Muscle layer of colon (tissue), 2 donors: Measurements from ENCODE around the gene MYO1D.

Source experiments
- H3K27ac ChIP-seq: one replicate; pipeline ENCODE4 v1.7.0; 2013; ENCODE audit warnings: low read depth, mild to moderate bottlenecking, low read length, moderate library complexity
- H3K27me3 ChIP-seq, 2 donors: one replicate each; pipeline ENCODE4 v1.7.0; 2013; ENCODE audit warnings: low read length in 2 of 2, mild to moderate bottlenecking in 2 of 2; ENCODE audit not compliant: insufficient read depth in 2 of 2, control insufficient read depth in 1 of 2
- H3K36me3 ChIP-seq: one replicate; pipeline ENCODE4 v1.7.0; 2013; ENCODE audit warnings: mild to moderate bottlenecking, low read length; ENCODE audit not compliant: insufficient read depth
- H3K4me1 ChIP-seq: one replicate; pipeline ENCODE4 v1.7.0; 2013; ENCODE audit warnings: mild to moderate bottlenecking, low read length; ENCODE audit not compliant: insufficient read depth
- H3K4me3 ChIP-seq, 2 donors: one replicate each; pipeline ENCODE4 v1.7.0; 2013; ENCODE audit warnings: low read length in 2 of 2, low read depth in 1 of 2, mild to moderate bottlenecking in 1 of 2, moderate library complexity in 1 of 2
- H3K9ac ChIP-seq: one replicate; pipeline ENCODE4 v1.7.0; 2013; ENCODE audit warnings: low read length
- H3K9me3 ChIP-seq: one replicate; pipeline ENCODE4 v1.7.0; 2013; ENCODE audit warnings: mild to moderate bottlenecking, low read length
- donor health status: abdominal sarcoma.
- donor health status: Adenocarcinoma of cecum.

MYO1D gene

GRCh38 chr17:32769846-32770245 lies 107.1 kb downstream of the MYO1D start:
- Histone ChIP-seq H3K27ac (no peak overlapping the region), H3K9ac (no peak overlapping the region), H3K27me3 (no peaks in the 10 kb centered on the region), H3K9me3 (no peaks in the 10 kb centered on the region), H3K4me3 (no peak overlapping the region), H3K36me3 (no peaks in the 10 kb centered on the region), H3K4me1 (no peaks in the 10 kb centered on the region)

GRCh38 chr17:32763855-32764439 lies 113.0 kb downstream of the MYO1D start:
- H3K27ac ChIP-seq, result no peak overlapping the region
- H3K36me3 ChIP-seq, result no peaks in the 10 kb centered on the region

GRCh38 chr17:32759476-32759875 lies 117.4 kb downstream of the MYO1D start:
- Histone ChIP-seq H3K36me3 (no peaks in the 10 kb centered on the region), H3K9ac (no peak overlapping the region), H3K27me3 (no peaks in the 10 kb centered on the region), H3K9me3 (no peaks in the 10 kb centered on the region), H3K4me3 (no peak overlapping the region), H3K27ac (no peak overlapping the region), H3K4me1 (no peaks in the 10 kb centered on the region)

More at GRCh38 chr17:32763855-32764439, 113.0 kb downstream of the MYO1D start:
- no peak overlapping the region for H3K4me3 ChIP-seq
- no peaks in the 10 kb centered on the region for H3K27me3 ChIP-seq
- no peak overlapping the region for H3K9ac ChIP-seq
- H3K9me3 ChIP-seq, result no peaks in the 10 kb centered on the region
- no peaks in the 10 kb centered on the region for H3K4me1 ChIP-seq

GRCh38 chr17:32757963-32758362 lies 119.0 kb downstream of the MYO1D start:
- Histone ChIP-seq H3K4me1 (no peaks in the 10 kb centered on the region), H3K9ac (no peak overlapping the region), H3K27me3 (no peaks in the 10 kb centered on the region), H3K9me3 (no peaks in the 10 kb centered on the region), H3K4me3 (no peak overlapping the region), H3K36me3 (no peaks in the 10 kb centered on the region), H3K27ac (no peak overlapping the region)

GRCh38 chr17:32756696-32757095 lies 120.2 kb downstream of the MYO1D start:
- no peaks in the 10 kb centered on the region for H3K36me3 ChIP-seq
- no peaks in the 10 kb centered on the region for H3K27me3 ChIP-seq
- no peak overlapping the region for H3K27ac ChIP-seq
- H3K4me3 ChIP-seq, result no peak overlapping the region
- H3K9me3 ChIP-seq, result no peaks in the 10 kb centered on the region
- H3K4me1 ChIP-seq, result no peaks in the 10 kb centered on the region
- no peak overlapping the region for H3K9ac ChIP-seq

GRCh38 chr17:32755045-32755805 lies 121.7 kb downstream of the MYO1D start:
- Histone ChIP-seq H3K27ac (no peak overlapping the region), H3K36me3 (no peaks in the 10 kb centered on the region), H3K27me3 (no peaks in the 10 kb centered on the region), H3K9me3 (no peaks in the 10 kb centered on the region), H3K9ac (no peak overlapping the region), H3K4me3 (no peak overlapping the region), H3K4me1 (no peaks in the 10 kb centered on the region)

GRCh38 chr17:32752934-32753333 lies 124.0 kb downstream of the MYO1D start:
- H3K27me3 ChIP-seq, result no peaks in the 10 kb centered on the region

GRCh38 chr17:32747856-32748255 lies 129.1 kb downstream of the MYO1D start:
- no peak overlapping the region for H3K9ac ChIP-seq
- no peak overlapping the region for H3K27ac ChIP-seq
- H3K9me3 ChIP-seq, result no peaks in the 10 kb centered on the region
- no peak overlapping the region for H3K4me3 ChIP-seq
- no peaks in the 10 kb centered on the region for H3K27me3 ChIP-seq
- H3K36me3 ChIP-seq, result no peaks in the 10 kb centered on the region
- no peaks in the 10 kb centered on the region for H3K4me1 ChIP-seq

More at GRCh38 chr17:32752934-32753333, 124.0 kb downstream of the MYO1D start:
- H3K36me3 ChIP-seq, result no peaks in the 10 kb centered on the region
- H3K9ac ChIP-seq, result no peak overlapping the region
- H3K4me3 ChIP-seq, result no peak overlapping the region
- H3K27ac ChIP-seq, result no peak overlapping the region
- no peaks in the 10 kb centered on the region for H3K9me3 ChIP-seq
- H3K4me1 ChIP-seq, result no peaks in the 10 kb centered on the region

GRCh38 chr17:32746698-32747097 lies 130.2 kb downstream of the MYO1D start:
- Histone ChIP-seq H3K4me3 (no peak overlapping the region), H3K9me3 (no peaks in the 10 kb centered on the region), H3K27ac (no peak overlapping the region), H3K4me1 (no peaks in the 10 kb centered on the region), H3K36me3 (no peaks in the 10 kb centered on the region), H3K27me3 (no peaks in the 10 kb centered on the region), H3K9ac (no peak overlapping the region)

- Histone ChIP-seq H3K9me3 (no peaks in the 10 kb centered on the region), H3K27me3 (no peaks in the 10 kb centered on the region), H3K4me3 (no peak overlapping the region), H3K4me1 (no peaks in the 10 kb centered on the region), H3K36me3 (no peaks in the 10 kb centered on the region), H3K27ac (no peak overlapping the region), H3K9ac (no peak overlapping the region)
Observed at GRCh38 chr17:32746280-32746679, 130.6 kb downstream of the MYO1D start.

GRCh38 chr17:32742681-32743538 lies 134.0 kb downstream of the MYO1D start:
- Histone ChIP-seq H3K9ac (no peak overlapping the region), H3K4me3 (no peak overlapping the region), H3K9me3 (no peaks in the 10 kb centered on the region), H3K27ac (no peak overlapping the region), H3K36me3 (no peaks in the 10 kb centered on the region), H3K4me1 (no peaks in the 10 kb centered on the region), H3K27me3 (no peaks in the 10 kb centered on the region)
